ENCODE measurements around the gene KIF21B.

The KIF21B gene

GRCh38 chr1:201016943-201017827, 6.3 kb downstream of the KIF21B start:
- DNase-seq = no peak

- DNase-seq = no peak
Observed at GRCh38 chr1:201016211-201016651, 7.3 kb downstream of the KIF21B start.

GRCh38 chr1:201015551-201016091, 7.9 kb downstream of the KIF21B start:
- no peak for DNase-seq

GRCh38 chr1:201014816-201015200, 8.7 kb downstream of the KIF21B start:
- no peak for DNase-seq

GRCh38 chr1:201013991-201014815, 9.3 kb downstream of the KIF21B start:
- DNase-seq = no peak

GRCh38 chr1:201013031-201013485, 10.5 kb downstream of the KIF21B start:
- no peak for DNase-seq

- no peak for DNase-seq
Observed at GRCh38 chr1:201011616-201012015, 11.9 kb downstream of the KIF21B start.

- DNase-seq = no peak
Observed at GRCh38 chr1:201009962-201010645, 13.4 kb downstream of the KIF21B start.

- DNase-seq = no peak
Observed at GRCh38 chr1:201008666-201009360, 14.7 kb downstream of the KIF21B start.

GRCh38 chr1:201007481-201007880, 16.0 kb downstream of the KIF21B start:
- DNase-seq = no peak

- DNase-seq = no peak
Observed at GRCh38 chr1:201006450-201006849, 17.1 kb downstream of the KIF21B start.

GRCh38 chr1:201004732-201005131, 18.8 kb downstream of the KIF21B start:
- DNase-seq = no peak

- no peak for DNase-seq
Observed at GRCh38 chr1:201004154-201004553, 19.4 kb downstream of the KIF21B start.

GRCh38 chr1:201002510-201002909, 21.0 kb downstream of the KIF21B start:
- no peak for DNase-seq

GRCh38 chr1:201001962-201002361, 21.6 kb downstream of the KIF21B start:
- no peak for DNase-seq

- no peak for DNase-seq
Observed at GRCh38 chr1:201000391-201000790, 23.1 kb downstream of the KIF21B start.

GRCh38 chr1:200999667-201000066, 23.8 kb downstream of the KIF21B start:
- DNase-seq = no peak

GRCh38 chr1:200998323-200998722, 25.2 kb downstream of the KIF21B start:
- no peak for DNase-seq

GRCh38 chr1:200992382-200993048, 31.0 kb downstream of the KIF21B start:
- DNase-seq = no peak

- no peak for DNase-seq
Observed at GRCh38 chr1:200991097-200991614, 32.4 kb downstream of the KIF21B start.

- DNase-seq = no peak
Observed at GRCh38 chr1:200990114-200990513, 33.4 kb downstream of the KIF21B start.
